ENCODE measurements around the gene PEAK1.

DNA sequence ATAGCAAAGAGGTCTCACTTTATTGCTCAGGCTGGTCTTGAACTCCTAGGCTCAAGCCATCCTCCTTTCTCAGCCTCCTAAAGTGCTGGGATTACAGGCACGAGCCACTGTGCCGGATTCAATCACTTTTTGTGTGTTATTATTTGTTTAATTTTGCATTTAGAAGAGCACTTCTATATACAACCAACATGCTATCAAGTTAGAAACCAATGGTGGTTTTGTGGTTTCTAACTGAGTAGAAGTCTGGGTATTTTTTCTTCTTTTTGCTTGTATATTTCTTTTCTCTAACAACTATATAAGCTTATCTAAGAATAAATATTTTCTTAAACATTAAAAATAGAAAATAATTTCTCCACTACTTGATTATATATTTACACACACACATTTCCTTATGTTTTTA lies 86.7 kb downstream of the PEAK1 start:
- TF ChIP-seq, protein P1, sequence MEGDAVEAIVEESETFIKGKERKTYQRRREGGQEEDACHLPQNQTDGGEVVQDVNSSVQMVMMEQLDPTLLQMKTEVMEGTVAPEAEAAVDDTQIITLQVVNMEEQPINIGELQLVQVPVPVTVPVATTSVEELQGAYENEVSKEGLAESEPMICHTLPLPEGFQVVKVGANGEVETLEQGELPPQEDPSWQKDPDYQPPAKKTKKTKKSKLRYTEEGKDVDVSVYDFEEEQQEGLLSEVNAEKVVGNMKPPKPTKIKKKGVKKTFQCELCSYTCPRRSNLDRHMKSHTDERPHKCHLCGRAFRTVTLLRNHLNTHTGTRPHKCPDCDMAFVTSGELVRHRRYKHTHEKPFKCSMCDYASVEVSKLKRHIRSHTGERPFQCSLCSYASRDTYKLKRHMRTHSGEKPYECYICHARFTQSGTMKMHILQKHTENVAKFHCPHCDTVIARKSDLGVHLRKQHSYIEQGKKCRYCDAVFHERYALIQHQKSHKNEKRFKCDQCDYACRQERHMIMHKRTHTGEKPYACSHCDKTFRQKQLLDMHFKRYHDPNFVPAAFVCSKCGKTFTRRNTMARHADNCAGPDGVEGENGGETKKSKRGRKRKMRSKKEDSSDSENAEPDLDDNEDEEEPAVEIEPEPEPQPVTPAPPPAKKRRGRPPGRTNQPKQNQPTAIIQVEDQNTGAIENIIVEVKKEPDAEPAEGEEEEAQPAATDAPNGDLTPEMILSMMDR (IDR thresholded peaks at IDR 0.05): no peak
- TF ChIP-seq POLR2A (IDR thresholded peaks at IDR 0.05): no peak
